ENCODE data around the gene ZBTB11. TPM values are rescaled to one million over a fixed set of nuclear protein-coding genes. Genes with fewer than 3 reads are reported as not detected.

The ZBTB11 gene
- total and polyA plus RNA-seq, 9 of the 15 experiments (the other 6 are each of a cell fraction or from before 2014, with no cell fraction given), result 6.2 to 31.9 (median 21.4) TPM

DNA sequence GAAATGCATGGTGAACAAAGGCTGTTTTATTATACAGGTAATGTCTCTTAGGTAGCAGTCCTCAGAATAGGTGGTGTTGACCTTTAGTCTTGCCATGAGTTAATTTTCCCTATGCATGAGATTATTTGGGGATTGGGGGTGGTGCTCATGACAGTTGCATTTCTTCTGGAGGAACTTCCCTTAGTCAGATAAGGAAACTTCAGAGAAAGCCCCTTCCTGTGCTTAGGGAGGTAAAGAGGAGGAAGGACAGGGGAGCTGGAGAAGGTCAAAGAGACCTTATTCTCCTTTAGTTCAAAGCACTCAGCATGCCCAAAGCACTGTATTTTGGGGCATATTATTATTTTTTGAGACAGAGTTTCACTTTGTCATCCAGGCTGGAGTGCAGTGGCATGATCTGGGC is 47.7 kb downstream of the ZBTB11 start:
- ATAC-seq, result peak; percentile 16
- peaks cover 94% of the 10 kb centered on the region for H3K79me2 ChIP-seq (ENCODE audit: control insufficient read depth, insufficient read depth, low read length)
- H3K4me2 ChIP-seq (ENCODE audit: insufficient read depth, low read length), result peak overlapping the region; percentile 71
- POLR2A ChIA-PET, result interaction anchor here (0.5 to 0.8 kb wide), 2 partner anchors 16 to 52 kb away, joined by 4 read pairs; no protein-coding TSS in a partner anchor
- peak overlapping the region in 1 of 2 experiments; percentile 67; a peak in 1 of 4 replicates for H3K9ac ChIP-seq (ENCODE audit: insufficient read depth in 1 of 2, low read depth in 2 of 2, low read length in 2 of 2)
- peaks cover 12 to 17% of the 10 kb centered on the region in 2 experiments; a peak in 3 of 5 replicates for H3K4me1 ChIP-seq (replicated peaks in 1 of 2; ENCODE audit: control insufficient read depth in 2 of 2, insufficient read depth in 2 of 2, low read length in 2 of 2)
- no TSS peak for BruUV-seq (replicated peaks)
- CTCF ChIA-PET (ENCODE audit: low intra/inter-chr PET ratio), result no interaction called here
- in situ Hi-C loops (cut with MboI) (no loop called here), intact Hi-C loops (cut with micrococcal nuclease) (no loop called here)
- H4K20me1 ChIP-seq (replicated peaks; ENCODE audit: control insufficient read depth, insufficient read depth, low read length), result no peaks in the 10 kb centered on the region
- peak in 1 of 4 experiments; percentile 57 for DNase-seq (ENCODE audit: extremely low read depth in 1 of 4, low spot score in 3 of 4)
- H3K9me3 ChIP-seq (replicated peaks; ENCODE audit: control insufficient read depth, insufficient read depth, low read depth, low read length), result no peaks in the 10 kb centered on the region
- H3K27me3 ChIP-seq (ENCODE audit: control insufficient read depth in 2 of 2, insufficient read depth in 2 of 2, low read length in 2 of 2), result no peaks in the 10 kb centered on the region
- H3K9me1 ChIP-seq (ENCODE audit: control insufficient read depth, insufficient read depth, low read length), result no peaks in the 10 kb centered on the region
- H3K36me3 ChIP-seq (ENCODE audit: control insufficient read depth, insufficient read depth, low read length), result peaks cover 77% of the 10 kb centered on the region
- H3K4me3 ChIP-seq, result no peak overlapping the region
- FAIRE-seq, result no peak
- H3K27ac ChIP-seq (ENCODE audit: extremely low read depth, low read depth, low read length), result peak overlapping the region; percentile 69
- no peak overlapping the region for H2AFZ ChIP-seq (ENCODE audit: low read depth, low read length)
- TF ChIP-seq TSHZ1 (CRISPR knock-in tag; IDR thresholded peaks at IDR 0.05) (no peak), SUPT5H (IDR thresholded peaks at IDR 0.05) (no peak), UBTF (IDR thresholded peaks at IDR 0.05; ENCODE audit: borderline replicate concordance in 1 of 2, low read depth in 2 of 2, low read length in 2 of 2) (no peak), TBL1XR1 (IDR thresholded peaks at IDR 0.05; ENCODE audit: low read length in 2 of 2) (0 out of 4 replicates have a peak, but pooled peaks of 1 of the 2 experiments have one; percentile 11), ZNF431 (CRISPR knock-in tag; IDR thresholded peaks at IDR 0.05) (no peak), CBX8 (IDR thresholded peaks at IDR 0.05; ENCODE audit: borderline replicate concordance, extremely low read depth, low read depth, low read length, poor library complexity, severe bottlenecking) (no peak), ZFP1 (CRISPR knock-in tag; IDR thresholded peaks at IDR 0.05) (no peak)
- TF ChIP-seq, protein P1, sequence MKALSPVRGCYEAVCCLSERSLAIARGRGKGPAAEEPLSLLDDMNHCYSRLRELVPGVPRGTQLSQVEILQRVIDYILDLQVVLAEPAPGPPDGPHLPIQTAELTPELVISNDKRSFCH (CRISPR knock-in tag; IDR thresholded peaks at IDR 0.05), result no peak
- TF ChIP-seq, protein P1 (tag; IDR thresholded peaks at IDR 0.05), result peak; percentile 19; the same call in 1 of the 2 replicates
- TF ChIP-seq, protein P2, sequence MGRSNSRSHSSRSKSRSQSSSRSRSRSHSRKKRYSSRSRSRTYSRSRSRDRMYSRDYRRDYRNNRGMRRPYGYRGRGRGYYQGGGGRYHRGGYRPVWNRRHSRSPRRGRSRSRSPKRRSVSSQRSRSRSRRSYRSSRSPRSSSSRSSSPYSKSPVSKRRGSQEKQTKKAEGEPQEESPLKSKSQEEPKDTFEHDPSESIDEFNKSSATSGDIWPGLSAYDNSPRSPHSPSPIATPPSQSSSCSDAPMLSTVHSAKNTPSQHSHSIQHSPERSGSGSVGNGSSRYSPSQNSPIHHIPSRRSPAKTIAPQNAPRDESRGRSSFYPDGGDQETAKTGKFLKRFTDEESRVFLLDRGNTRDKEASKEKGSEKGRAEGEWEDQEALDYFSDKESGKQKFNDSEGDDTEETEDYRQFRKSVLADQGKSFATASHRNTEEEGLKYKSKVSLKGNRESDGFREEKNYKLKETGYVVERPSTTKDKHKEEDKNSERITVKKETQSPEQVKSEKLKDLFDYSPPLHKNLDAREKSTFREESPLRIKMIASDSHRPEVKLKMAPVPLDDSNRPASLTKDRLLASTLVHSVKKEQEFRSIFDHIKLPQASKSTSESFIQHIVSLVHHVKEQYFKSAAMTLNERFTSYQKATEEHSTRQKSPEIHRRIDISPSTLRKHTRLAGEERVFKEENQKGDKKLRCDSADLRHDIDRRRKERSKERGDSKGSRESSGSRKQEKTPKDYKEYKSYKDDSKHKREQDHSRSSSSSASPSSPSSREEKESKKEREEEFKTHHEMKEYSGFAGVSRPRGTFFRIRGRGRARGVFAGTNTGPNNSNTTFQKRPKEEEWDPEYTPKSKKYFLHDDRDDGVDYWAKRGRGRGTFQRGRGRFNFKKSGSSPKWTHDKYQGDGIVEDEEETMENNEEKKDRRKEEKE (IDR thresholded peaks at IDR 0.05; ENCODE audit: borderline replicate concordance in 1 of 2, control insufficient read depth in 1 of 2, low read depth in 2 of 2, low read length in 1 of 2), result no peak

Data from K562 (cell line).